ENCODE data around the gene DLG2. TPM values are rescaled to one million over a fixed set of nuclear protein-coding genes. Genes with fewer than 3 reads are reported as not detected.

The DLG2 gene
- total RNA-seq, 1 experiment from 2014 or later: 2.3 TPM

- no peak for DNase-seq (ENCODE audit: low read depth)
These were observed 846.4 kb downstream of the DLG2 start for GRCh38 chr11:84780689-84781293.

- no peak for DNase-seq (ENCODE audit: low read depth)
These were observed 851.6 kb downstream of the DLG2 start for GRCh38 chr11:84775503-84775902.

GRCh38 chr11:84763931-84764330, 863.2 kb downstream of the DLG2 start:
- DNase-seq (ENCODE audit: low read depth): no peak

GRCh38 chr11:84757711-84758110, 869.4 kb downstream of the DLG2 start:
- DNase-seq (ENCODE audit: low read depth): no peak

GRCh38 chr11:84751371-84751770, 875.8 kb downstream of the DLG2 start:
- no peak for DNase-seq (ENCODE audit: low read depth)

- no peak for DNase-seq (ENCODE audit: low read depth)
These were observed 879.3 kb downstream of the DLG2 start for GRCh38 chr11:84747871-84748270.

- DNase-seq (ENCODE audit: low read depth): no peak
These were observed 887.1 kb downstream of the DLG2 start for GRCh38 chr11:84740050-84740449.

GRCh38 chr11:84724256-84724655, 902.9 kb downstream of the DLG2 start:
- no peak for DNase-seq (ENCODE audit: low read depth)

- no peak for DNase-seq (ENCODE audit: low read depth)
These were observed 904.5 kb downstream of the DLG2 start for GRCh38 chr11:84722583-84723108.

GRCh38 chr11:84721561-84721961, 905.6 kb downstream of the DLG2 start:
- no peak for DNase-seq (ENCODE audit: low read depth)

- DNase-seq (ENCODE audit: low read depth): no peak
These were observed 906.3 kb downstream of the DLG2 start for GRCh38 chr11:84720706-84721402.

- no peak for DNase-seq (ENCODE audit: low read depth)
These were observed 907.1 kb downstream of the DLG2 start for GRCh38 chr11:84719935-84720577.

- no peak for DNase-seq (ENCODE audit: low read depth)
These were observed 912.8 kb downstream of the DLG2 start for GRCh38 chr11:84714316-84714780.

- DNase-seq (ENCODE audit: low read depth): no peak
These were observed 935.3 kb downstream of the DLG2 start for GRCh38 chr11:84691830-84692229.

GRCh38 chr11:84687433-84687832, 939.7 kb downstream of the DLG2 start:
- no peak for DNase-seq (ENCODE audit: low read depth)

GRCh38 chr11:84686716-84687115, 940.4 kb downstream of the DLG2 start:
- DNase-seq (ENCODE audit: low read depth): no peak

- DNase-seq (ENCODE audit: low read depth): no peak
These were observed 941.2 kb downstream of the DLG2 start for GRCh38 chr11:84685976-84686375.

GRCh38 chr11:84685149-84685548, 942.0 kb downstream of the DLG2 start:
- no peak for DNase-seq (ENCODE audit: low read depth)

GRCh38 chr11:84681456-84681855, 945.7 kb downstream of the DLG2 start:
- no peak for DNase-seq (ENCODE audit: low read depth)

GRCh38 chr11:84675396-84676025, 951.6 kb downstream of the DLG2 start:
- no peak for DNase-seq (ENCODE audit: low read depth)

GRCh38 chr11:84673753-84674152, 953.4 kb downstream of the DLG2 start:
- no peak for DNase-seq (ENCODE audit: low read depth)

- no peak for DNase-seq (ENCODE audit: low read depth)
These were observed 955.7 kb downstream of the DLG2 start for GRCh38 chr11:84671325-84671999.
